DMS79 treated with DMSO at 0.1 percent for 48 hours (cell line): ENCODE results near the gene ITGA11.

Experiments
- DNase-seq: peaks from one replicate; lab custom pipeline; 2025; lab: John Stamatoyannopoulos, UW

The ITGA11 gene

GRCh38 chr15:68389041-68389930 is 42.7 kb downstream of the ITGA11 start:
- no peak for DNase-seq

DNA sequence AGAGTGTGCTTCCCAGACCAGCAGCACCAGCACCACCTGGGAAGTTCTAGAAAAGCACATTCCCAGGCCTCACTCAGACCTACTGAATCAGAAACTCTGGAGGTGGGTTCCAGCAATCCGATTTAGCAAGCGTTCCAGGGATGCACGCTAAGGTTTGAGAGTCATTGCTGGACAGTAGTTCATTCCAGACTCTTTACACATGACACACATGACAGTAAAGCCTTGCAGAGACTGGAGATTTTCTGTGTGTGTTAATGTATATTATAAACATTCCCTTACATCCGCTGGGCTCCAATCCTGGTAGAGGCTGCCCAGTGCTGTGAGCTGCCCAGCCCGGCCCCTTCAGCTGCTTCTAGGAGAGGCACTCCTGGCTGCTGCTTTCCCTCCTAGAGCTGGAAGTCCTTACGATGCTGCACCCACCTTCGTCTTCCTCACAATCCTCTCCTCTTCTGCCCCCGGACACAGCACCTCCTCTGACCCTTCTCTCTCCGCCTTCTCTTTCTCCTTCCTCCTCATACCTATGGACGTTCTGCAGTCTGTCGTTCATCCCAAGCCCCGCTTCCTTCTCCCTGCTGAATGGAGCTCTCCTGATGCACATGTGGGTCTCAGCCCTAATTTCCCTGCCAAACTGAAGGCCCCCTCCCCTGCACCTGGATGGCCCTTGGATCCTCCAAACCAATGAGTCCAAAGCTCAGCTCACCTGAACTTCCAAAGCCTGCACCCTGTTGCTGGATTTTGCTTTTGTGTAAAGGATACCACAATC is 44.4 kb downstream of the ITGA11 start:
- no peak for DNase-seq

DNA sequence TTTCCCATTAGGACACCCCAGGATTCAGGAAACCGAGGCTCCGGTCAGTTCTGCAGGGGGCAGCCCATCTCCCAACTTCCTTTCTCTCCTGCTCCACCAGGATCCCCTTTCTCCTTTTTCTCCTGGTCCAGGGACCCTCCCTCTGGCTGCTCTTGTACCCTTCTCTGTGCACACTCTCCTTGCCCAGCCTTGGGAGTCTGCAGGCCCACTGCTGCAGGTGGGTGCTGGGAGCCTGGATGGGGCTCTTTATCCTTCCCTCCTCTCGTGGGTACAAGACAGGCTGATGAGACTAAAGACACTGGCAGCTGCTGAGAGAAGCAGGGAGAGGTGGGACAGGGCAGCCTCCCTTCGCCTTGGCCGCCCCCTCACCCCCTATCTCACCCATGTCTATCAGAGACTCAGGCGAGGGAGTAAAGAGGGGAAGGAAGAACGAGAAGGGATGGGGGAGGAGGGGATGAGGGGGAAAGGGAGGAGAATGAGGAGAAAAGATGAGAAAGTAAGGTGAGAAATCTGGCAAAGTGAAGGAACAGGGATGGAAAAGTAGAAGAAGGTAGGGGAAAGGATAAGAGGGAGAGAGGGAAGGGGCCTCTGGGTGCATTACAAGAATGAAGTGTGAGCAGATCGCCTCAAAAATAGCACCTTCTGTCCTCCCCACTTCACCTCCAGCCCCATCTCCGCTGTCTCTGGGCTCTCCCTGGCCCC is 45.2 kb downstream of the ITGA11 start:
- DNase-seq: no peak

DNA sequence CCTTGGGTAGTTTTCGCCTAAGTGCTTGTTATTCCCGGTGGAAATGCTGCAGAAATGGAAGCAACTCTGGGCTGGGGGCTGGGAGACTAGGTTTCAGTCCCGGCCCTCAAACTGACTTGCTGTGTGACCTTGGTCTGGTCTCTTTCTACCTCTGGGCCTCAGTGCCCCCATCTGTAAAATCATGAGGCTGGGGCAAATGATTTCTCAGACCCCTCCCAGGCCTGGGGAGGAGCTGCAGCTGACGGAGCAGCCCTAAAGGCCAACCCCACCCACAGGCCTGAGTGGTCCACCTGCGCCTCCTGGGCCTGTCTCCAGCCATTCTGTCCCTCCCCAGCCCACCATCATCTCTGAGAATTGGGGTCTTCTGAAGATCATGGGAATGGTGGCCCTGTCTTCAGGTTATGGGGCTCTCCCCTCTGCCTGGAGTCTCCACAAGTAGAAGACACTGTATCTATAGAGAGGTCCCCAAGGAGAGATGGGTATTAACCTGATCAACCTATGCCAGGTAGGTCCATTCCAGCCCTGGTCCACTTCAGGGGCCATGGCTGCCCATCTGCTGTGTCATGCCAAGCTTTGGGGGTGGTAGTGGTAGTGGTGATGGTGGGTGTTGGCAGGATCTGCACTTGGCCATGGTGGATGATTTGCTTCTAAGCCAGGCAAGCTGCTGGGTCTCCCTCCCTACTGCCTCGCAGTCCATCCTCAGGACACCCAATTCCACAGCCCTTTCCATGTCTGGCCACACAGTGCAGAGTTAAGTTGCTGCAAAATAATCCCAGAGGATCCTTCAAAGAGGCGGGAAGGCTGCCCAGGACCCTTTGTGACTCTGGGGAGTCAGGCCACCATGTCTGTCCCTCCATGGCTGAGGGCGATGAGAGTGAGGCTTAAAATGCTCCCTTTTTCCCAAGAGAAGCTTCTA is 46.0 kb downstream of the ITGA11 start:
- no peak for DNase-seq

GRCh38 chr15:68385240-68385561 is 46.8 kb downstream of the ITGA11 start:
- DNase-seq: no peak

- DNase-seq: no peak
These were observed 47.3 kb downstream of the ITGA11 start for GRCh38 chr15:68384451-68385239.

GRCh38 chr15:68383161-68384074 is 48.5 kb downstream of the ITGA11 start:
- no peak for DNase-seq

- no peak for DNase-seq
These were observed 49.5 kb downstream of the ITGA11 start for GRCh38 chr15:68382286-68383007.

GRCh38 chr15:68380456-68380855 is 51.5 kb downstream of the ITGA11 start:
- no peak for DNase-seq

DNA sequence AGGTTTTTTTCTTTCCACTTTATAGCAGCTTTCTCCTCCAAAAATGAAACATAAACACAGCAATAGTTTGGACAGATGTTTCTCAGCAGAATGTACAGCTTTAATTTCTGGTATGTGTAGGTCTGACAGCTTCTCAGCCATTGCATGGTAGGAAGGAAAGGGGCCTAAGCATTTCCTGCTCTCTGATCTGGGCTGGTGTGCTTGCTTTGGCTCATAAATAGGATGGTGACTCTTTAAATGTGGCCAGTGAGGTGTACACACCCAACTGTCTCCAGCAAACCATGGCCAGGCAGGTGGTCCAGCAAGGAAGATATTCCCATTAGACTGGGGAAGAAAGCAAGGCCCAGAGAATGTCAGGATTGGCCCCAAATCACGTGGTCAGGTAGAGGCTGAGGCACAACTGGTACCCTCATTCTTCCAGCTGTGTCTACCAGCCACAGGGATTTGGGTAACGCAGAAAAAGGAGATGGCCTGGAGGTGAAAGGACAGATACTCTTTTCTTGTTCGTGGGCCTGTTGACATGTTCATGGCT is 52.1 kb downstream of the ITGA11 start:
- DNase-seq: no peak

DNA sequence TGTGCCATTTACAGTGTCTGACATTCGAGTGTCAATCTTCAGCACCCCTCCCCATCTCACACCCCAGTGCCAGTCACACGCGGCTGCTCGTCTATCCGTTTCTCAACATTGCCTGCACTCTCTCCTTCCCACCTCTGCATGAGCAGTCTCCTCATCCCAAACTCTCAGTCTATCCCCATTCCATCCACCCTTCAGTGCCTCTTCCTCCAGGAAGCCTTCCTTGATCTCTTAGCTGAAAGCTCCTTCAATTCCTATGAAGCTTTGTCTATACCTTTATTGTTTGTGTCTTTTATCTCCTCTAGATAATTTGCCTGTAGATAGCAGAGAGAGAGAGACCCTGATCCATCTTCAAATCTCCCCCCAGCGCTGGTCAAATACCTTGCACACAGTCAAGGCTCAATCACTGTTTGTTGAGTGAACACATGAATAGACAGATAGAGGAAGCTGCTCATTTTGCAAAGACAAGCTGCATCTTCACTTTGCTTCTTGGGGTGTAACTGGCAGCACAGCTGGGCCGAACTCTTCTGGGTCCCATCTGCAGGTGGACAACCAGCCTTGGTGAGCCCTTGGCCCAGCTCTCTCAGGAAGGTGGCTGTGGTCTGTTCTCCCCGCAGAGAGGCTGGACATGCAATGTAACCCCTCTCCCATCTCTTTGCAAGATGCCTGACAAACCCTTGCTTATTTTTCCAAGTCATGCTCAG is 52.8 kb downstream of the ITGA11 start:
- no peak for DNase-seq

- DNase-seq: no peak
These were observed 53.4 kb downstream of the ITGA11 start for GRCh38 chr15:68378595-68378994.

- DNase-seq: no peak
These were observed 54.2 kb downstream of the ITGA11 start for GRCh38 chr15:68377766-68378165.

- DNase-seq: no peak
These were observed 55.4 kb downstream of the ITGA11 start for GRCh38 chr15:68376447-68377060.

- DNase-seq: no peak
These were observed 56.2 kb downstream of the ITGA11 start for GRCh38 chr15:68375716-68376220.

GRCh38 chr15:68375191-68375631 is 56.8 kb downstream of the ITGA11 start:
- no peak for DNase-seq

- no peak for DNase-seq
These were observed 57.7 kb downstream of the ITGA11 start for GRCh38 chr15:68374168-68374745.
